Left hindlimb (tissue), 1 donor: Measurements from ENCODE around the gene PCSK4.
"Not testable (repeated sequence)": the region's sequence is repeated elsewhere in the genome, so short reads cannot be mapped to it uniquely, and the experiment has no call there.

Source experiments
- DNase-seq: peaks from one replicate; pipeline ENCODE4 v3.0.0-alpha.2; 2018

PCSK4 gene

DNA sequence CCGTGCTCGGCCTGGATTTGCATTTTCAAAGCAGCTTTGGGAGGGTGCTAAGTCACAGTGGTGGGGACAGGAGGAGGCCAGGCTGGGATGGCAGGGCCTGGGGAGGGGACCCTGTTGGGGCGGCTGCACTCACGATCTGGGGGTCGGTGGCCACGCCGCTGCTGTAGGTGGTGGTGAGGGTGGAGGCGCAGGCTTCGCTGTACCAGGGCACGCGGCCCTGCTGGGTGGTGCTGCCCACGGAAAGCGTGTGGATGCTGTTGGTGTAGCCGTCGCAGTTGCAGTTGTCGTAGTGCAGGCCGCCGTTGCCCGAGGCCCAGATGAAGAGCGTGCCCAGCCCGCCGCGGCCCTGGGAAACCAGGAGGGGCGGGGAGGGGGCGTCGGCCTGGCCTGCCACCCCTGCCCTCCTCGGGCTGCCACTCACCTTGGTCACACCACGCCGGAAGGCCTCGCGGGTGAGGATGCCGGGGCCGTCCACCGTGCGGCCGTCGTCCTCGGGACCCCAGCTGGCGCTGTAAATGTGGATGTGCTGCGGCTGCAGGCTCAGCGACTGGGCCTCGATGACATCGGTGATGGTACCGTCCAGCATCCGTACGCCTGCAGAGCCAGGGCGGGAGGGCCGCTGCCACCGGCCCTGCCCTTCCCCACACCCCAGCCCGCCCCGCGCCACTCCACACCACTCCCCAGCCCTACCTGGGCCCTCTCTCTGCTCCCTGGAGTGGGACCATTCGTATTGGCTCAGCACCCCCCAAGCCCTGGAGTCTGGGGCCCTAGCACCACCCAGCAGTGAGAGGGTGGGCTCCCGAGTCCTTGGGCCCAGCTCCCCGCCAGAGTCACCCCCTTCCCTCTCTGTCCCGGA is 3.2 kb downstream of the PCSK4 start:
- no peak for DNase-seq

DNA sequence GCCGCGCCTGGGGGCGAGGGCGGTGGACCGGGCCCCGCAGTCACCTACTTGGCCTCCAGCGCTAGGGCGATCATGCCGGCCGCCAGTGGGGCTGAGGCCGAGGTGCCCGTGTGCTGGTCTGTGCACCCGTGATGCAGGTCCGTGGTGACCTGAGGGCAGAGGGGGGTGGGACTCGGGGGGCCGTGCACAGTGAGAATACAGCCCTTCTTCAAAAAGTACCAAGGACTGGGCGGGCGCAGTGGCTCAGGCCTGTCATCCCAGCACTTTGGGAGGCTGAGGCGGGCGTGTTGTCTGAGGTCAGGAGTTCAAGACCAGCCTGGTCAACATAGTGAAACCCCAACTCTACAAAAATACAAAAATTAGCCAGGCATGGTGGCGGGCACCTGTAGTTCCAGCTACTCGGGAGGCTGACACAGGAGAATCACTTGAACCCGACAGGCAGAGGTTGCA is 6.1 kb downstream of the PCSK4 start:
- no peak for DNase-seq

DNA sequence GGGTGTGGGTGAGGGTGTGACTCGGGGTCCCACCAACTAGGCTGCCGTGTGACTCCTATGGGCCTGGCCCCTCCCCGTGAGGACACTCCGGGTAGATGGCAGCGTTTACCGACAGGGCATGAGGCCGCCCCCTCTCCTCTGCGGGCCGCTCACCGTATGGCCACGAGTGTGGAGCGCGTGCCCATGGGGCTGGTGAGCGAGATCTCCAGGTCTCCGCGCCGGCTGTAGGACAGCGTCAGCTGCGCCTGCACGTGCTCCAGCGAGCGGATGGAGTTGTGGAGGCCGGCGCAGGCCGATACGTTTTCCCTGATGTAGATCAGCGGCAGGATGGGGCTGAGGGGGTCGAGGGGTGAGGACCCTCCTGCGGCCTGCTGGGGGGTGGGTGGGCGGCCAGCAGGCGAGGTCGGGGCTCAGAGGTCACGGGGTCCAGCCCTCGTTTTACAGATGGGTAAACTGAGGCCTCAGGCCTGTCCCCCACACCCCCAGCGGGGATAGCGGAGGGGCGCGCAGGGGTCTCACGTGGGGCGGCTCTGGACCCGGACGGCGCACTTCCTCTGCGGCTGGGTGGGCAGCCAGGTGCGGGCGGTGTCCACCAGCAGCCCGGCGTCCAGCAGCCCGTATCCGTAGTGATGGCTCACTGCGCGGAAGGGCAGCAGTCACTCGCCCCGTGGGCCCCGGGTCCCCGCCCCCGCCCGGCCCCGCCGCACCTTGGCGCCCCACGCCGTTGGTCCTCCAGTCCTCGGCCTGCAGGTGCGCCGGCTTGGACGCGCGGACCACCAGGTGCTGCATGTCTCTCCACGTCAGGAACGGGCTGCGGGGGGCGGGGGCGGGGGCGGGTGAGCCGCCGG is 6.8 kb downstream of the PCSK4 start:
- DNase-seq: peak; percentile 25

DNA sequence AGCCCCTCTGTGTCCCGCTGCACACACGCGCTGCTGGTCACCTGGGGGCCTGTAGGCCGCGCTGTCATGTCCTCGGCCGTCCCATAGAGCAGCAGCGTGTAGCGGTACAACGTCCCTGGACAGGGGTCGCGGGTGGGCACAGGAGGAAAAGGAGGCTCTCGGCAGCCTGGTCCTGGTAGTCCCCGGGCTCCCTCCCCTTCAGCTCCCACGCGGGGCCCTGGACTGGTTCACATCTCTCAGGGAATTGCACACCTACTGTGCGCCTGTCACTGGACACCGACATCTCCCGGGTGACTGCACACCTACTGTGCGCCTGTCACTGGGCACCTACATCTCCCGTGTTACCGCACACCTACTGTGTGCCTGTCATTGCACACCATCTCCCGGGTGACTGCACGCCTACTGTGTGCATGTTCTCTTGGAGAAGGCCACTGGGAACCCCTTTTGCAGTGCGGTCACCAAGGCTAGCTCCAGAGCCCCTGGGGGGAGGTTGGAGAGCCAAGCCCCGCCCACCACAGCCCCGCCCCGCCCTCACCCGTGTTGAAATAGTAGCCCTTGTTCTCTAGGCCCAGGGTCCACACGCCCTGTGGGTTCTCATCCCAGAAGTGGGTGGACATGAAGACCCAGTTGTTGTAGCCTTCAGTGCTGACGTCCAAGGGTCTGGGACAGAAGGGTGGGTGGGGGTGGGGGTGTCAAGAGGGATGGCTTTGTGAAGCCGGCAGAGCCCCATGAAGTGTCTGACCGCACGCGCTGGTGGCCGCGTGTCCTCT is 7.6 kb downstream of the PCSK4 start:
- DNase-seq: no peak

DNA sequence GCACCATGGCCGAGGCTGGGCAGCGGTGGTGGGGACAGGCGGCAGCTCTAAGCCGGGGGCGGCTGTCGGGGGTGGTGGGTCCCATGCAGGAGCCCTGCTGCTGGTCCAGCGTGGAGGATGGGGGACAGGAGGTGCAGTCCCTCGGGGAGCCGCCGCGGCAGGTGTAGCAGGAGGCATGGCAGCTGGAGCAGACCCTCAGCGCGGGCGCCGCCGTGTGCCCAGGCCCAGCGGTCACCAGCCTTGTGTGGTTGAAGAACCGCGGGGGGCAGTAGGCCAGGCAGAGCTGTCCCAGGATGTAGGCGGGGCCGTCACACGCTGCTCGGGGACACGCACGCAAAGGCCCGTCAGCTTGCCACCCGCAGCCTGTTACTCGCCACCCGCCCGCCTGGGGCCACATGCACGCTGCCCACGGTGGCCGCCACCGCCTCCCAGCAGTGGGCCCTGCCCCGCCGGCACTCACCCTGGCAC is 8.2 kb downstream of the PCSK4 start:
- no peak for DNase-seq

DNA sequence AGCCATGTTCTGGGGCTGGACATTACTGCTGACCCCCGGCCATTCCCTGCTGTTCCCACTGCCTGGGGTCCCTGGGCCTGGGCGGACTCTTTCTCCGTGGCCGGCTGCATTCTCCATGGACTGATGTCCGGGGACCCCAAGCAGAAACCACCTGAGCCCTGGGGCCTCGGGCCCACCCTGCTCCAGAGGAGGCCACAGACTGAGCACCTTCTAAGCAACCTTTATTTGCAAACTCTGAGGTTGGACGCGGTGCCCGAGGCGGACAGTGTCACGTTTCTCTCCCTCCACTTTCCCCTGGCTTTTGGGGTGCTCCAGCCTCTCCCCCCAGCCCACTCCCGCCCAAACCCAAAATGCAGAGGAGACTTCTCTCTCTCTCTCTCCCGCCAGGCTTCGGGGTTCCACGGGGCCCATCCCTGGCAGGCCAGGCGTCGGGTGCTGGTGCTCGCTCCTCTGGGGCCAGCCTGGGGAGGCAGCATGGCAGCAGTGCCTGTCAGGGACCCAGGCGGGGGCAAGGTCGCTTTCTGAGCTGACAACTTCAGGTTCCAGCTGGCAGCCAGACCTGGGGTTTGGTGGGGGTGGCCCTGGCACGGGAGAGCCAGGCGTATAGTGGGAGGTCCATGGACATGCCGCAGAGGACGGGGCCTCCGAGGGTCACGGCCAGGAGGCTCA is 8.8 kb downstream of the PCSK4 start:
- no peak for DNase-seq

DNA sequence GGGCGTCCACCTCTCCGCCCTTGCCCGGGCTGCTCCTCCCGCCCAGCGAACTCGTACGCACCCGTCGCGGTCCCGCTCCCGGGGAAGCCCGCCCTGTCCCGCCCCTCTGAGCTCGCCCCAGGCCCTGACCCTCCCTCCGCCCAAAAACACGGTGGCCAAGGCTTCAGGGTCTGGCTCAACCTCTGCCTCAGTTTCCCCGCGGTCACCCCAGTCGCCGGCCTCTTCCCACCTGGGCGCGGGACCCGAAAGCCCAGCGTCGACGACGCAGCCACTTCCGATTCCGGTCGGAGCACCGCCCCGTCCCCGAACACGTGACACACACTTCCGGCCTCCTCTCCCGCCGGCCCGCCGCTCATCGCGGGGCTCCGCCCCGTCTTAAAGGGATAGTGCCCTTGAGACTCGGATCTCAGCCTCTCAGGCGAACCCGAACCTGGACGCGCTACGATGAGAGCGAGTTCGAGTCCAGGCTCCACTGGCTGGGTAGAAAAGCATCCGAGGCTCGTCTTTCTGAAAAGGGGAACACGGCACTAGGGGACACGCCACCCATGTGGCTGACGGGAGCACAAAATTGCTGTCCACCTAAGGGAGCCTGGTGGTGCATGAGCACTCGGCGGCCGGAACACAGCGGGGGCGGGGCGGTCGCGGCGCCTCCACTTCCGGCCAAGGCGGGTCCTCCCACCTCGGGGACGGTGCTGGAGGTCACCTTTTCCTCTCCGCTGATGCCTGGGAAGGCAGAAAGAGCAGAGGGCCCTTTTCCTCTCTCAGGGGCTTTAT is 11.0 kb downstream of the PCSK4 start, which contains the start of gene C19orf25:
Gene C19orf25, minus strand, starts transcription at position 282 of the 774 bp plus-strand sequence. CDS start 312 bp downstream, outside the sequence.
- peak; percentile 93 for DNase-seq

DNA sequence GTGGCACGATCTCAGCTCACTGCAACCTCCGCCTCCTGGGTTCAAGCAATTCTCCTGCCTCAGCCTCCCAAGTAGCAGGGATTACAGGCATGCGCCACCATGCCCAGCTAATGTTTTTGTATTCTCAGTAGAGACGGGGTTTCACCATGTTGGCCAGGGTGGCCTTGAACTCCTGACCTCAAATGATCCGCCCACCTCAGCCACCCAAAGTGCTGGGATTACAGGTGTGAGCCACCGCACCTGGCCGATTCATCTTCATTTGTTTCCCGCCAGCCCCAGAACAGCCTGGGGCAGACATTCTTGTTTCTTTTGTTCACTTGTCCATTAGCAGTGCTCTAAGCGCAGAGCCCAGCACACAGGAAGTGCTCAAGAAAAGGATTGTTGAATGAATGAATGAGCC is 13.1 kb downstream of the PCSK4 start:
- DNase-seq: not testable (repeated sequence)

DNA sequence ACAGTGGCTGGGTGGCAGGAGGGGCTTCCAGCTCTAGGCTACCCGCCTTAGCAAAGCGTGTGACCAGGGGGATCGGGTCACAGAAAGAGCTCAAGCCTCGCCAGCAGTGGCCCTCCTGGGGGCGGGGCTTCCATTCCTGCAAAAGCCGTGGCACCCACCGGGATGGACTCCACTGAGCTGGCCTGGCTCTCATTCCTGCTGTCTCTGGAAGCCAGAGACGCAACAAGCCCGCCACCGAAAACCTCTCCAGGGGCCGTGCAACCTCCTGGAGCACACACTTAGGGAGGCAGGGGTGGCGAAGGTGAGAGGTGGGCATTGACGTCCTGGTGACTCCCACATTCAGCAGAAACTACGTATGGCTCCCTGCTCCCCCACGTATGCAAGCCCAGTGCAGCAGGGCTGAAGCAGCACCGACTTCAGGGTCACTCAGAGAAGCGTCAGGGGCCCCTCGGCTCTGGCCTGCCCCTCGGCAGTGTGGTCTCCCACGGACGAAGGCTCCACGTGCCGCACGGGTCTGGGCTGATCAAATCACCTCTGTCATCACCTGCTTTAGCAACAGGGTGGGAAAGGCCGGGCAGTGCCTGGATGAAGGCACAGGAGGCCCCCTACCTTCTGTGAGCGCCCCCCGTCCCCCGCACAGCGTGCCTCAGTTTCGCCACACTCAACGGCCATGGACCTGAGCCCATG is 14.3 kb downstream of the PCSK4 start:
- no peak for DNase-seq

DNA sequence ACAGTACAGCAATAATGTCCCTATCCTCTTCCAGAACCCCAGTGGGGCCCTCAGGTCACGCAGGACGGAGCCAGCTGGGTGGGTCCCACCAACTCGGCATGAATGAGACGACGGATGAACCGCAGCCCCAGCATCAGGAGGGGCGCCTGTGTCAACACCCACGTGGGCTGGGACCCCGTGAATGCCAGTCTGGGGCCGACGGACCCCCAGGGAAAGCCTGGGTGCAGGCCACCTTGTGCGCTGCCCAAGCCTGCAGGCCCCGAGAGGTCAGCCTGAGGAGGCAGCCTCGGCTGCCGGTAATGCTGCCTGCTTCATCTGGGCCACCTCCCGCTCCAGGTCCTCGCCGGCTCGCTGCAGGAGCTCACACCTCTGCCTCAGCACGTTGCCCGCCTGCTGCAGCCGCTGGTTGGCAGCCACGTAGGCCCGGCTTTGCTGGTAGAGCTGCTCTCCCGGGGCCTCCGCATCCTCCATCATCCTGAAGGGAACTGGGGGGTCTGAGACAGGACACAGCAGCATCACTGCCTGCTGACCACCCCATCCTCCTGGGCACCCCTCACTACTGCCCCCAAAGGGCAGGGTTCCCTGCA is 15.3 kb downstream of the PCSK4 start:
- DNase-seq: no peak

DNA sequence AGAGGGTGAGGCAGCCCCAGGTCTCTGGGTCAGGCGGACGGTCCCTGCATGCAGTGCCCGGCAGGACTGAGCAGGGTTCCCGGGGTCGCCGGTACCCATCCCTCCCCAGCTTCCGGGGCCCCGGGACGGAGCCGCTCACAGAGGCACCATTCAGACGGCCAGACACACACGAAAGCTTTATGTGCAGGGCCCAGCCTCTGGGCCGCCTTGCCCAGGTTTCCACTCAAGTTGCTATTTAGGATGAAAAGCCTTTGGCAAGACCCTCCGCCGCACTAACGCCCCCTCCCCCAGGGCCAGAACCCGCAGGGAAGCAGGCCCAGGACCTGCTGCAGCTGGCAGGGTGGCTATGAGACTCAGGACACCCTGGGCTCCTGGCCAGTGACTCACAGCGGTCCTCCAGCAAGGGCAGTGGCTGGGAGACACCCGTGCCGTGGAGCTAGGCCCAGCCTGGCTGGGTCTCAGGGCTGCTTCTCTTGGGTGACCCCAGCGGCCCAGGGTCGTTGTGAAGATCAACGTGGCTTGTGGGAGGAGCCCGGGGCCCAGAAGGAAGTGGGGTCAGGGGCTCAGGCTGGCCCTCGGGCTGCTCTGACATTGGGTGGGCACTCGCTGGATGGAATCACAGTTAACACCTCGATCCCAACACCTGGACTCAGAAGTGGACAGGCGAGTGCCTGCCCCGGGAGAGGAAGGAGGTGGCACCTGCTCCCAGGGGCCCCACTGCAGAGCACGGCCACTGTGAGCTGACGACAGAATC is 16.0 kb downstream of the PCSK4 start:
- DNase-seq: no peak

DNA sequence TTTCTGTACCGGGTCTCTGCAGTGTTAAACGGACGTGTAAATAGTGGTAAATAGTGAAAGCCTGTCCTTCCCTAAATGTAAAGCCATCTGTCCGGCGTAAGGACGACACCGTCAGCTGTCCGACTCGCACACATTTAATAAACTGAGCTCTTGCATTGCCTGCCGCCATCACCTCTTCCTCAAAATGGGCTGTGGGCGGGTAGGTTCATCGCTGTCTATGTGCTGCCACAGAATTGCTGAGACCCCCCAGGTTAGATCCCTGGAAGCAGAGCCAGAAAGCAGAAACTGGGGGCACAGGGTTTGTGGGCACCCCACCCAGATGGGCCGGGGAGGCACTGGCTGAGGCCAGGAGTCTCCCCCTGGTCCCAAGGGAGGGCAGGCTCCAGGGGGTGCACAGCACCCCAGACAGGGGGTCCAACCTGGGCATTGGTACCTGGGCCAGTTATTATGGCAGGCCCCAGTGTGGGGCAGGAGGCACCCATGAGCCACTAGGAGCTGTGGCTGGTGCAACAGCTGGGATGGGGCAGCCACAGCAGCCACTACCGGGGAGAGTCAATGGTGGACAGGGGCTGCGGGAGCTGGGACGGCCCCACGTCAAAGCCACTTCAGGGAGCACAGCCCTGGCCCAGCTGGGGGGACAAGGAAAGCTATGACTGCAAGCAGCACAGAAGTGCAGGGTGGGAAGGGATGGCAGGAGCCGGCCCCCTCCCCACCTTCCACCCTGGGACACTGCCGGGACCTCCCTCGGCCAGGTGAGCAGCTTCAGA is 16.9 kb downstream of the PCSK4 start:
- DNase-seq: no peak

DNA sequence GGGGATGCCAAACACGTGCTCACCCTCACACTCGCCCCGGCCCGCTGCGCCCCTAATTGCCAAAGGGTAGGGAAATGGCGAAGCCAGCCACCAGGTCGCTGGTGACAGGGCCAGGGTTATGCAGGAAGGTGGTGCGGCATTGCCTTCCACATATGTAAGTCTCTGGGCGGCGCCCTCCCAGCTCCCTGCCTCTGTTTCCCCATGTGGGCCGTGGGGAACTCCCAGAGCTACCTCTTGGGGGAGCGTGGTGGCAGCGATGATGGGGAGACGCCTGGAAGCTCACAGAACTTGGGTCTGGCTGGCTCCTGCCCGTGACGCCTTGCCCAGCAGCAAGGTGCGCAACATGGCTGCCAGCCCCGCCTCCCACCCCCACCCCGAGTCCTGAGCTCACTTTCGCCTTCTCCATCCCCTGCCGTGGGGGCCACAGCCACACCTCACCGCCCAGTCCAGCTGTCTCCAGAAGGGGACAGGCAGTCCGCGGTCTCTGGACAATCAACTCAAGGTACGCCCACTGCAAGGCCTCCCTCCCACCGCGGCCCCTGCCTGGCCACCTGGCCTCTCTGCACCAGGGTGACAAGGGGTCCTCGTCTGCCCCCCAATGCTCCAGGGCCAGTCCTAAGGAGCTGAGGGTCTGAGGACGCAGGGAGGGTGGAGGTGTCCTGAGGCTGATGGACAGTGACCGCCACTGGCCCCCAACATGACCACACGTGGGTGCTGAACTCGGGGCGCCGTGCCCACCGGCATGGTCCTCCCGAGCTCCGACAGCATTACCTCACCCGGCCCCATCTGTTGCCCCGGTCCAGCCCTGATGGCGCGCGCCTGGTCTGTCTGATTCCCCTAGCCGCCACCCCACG is 17.7 kb downstream of the PCSK4 start:
- no peak for DNase-seq

DNA sequence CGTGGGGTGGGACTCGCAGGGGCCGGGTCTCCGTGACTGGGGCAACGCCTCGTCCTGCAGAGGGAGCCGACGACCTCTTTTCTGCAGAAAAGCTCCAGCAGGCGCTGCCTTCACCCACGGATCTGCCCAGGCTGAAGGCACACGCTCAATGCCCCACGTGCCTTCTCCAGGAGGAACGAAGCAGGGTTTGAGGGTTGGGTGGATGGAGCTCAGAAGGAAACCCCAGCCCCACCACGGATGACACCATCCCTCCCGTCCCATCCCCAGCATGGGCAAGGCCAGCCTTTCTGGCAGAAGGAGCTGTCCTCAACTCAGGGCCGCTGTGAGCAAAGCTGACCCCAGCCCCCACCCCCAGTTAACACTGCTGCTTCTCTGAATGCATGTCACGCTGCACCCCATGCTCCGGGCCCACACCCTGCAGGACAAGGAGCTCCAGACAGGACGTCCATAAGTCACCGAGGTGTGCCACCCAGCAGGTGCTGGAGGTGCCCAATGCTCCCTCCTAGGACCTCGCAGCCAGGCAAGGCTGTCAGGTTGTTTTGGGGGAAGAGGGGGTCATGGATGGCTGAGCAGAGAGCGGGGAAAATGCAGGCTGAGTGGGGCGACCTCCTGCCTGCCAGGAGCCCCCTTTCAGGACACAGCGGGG is 18.5 kb downstream of the PCSK4 start:
- DNase-seq: no peak

DNA sequence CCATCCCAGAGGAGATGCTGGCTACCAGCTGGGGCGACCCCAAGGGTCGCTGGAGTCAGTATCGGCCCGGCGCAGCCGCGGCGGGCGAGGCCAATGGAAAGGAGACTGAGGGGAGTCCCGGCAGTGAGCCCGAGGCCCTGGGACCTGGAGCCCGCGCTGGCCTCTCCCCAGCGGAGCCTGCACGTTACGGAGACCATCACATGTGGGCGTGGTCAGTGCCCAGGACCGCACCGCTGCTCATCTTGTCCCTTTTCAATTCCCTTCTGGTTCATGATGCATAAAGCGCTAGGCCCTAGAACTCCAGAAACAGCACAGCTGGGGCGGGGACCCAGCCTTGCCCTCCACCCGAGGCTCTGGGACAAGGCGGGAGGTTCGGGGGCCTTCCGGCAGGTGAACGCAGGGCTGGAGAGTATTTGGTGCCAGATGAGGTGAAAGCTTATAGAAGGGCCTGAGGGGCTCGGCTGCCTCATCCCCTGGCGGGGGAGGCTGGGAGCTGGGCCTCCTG is 19.1 kb downstream of the PCSK4 start:
- DNase-seq: no peak

DNA sequence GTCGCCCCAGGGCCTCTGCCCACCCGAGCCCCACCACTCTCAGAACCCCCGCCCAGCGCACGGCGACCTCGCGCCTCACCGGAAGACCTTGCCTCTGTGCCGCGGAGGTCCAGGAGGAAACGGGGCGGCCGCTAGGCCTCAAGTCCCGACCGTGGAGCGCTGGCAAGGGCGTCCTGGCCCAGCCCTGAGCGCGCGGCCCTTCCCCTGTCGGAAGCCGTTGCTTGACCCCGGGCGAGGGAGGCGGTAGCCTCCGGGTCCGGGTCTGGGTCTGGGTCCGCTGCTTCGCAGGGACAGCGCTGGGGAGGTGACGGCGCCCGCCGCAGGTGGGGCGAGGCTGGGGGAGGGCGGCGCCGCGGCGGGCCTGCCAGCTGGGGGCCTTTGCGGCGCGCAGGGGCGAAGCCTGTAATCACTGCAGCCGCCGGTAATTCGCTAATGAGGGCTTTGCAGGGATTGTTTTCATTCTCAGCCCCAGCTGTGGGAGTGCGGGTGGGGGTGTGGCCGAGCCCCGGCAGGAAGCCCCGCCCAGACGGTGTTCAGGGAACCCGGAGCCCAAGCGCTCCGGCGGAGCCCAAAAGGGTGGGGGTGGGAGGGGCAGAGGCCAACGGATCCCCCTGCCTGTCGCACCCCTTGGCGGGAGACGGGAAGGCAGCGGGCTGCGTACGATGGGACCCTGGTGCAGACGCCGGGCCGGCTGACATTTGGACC is 19.7 kb downstream of the PCSK4 start:
- DNase-seq: no peak

DNA sequence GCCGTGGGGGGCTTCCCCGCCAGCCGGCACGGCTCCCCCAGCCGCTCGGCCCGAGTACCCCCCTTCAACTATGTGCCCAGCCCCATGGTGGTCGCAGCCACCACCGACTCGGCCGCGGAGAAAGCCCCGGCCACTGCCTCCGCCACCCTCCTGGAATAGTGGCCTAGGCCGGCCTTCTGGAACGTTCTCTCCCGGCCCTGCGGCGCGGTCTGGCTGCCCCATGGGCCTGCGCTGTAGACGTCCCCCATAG is 20.2 kb downstream of the PCSK4 start:
- DNase-seq: no peak
